SK-N-DZ (cell line): ENCODE results near the gene HMCN2.
A peak's percentile ranks its signal among the peaks of the same experiment; 100 is the strongest.

ENCODE experiments used
- DNase-seq: peaks from one replicate; pipeline ENCODE4 v3.0.0-alpha.2; 2015; ENCODE audit warnings: low spot score

The HMCN2 gene

GRCh38 chr9:130411566-130411915 lies 146.0 kb downstream of the HMCN2 start:
- DNase-seq: no peak

GRCh38 chr9:130414081-130414731 lies 148.6 kb downstream of the HMCN2 start:
- no peak for DNase-seq

GRCh38 chr9:130414910-130415746 lies 149.6 kb downstream of the HMCN2 start:
- peak; percentile 79 for DNase-seq

GRCh38 chr9:130417602-130418001 lies 152.0 kb downstream of the HMCN2 start:
- no peak for DNase-seq

- DNase-seq: no peak
Measured at GRCh38 chr9:130418776-130419175, 153.2 kb downstream of the HMCN2 start.

DNA sequence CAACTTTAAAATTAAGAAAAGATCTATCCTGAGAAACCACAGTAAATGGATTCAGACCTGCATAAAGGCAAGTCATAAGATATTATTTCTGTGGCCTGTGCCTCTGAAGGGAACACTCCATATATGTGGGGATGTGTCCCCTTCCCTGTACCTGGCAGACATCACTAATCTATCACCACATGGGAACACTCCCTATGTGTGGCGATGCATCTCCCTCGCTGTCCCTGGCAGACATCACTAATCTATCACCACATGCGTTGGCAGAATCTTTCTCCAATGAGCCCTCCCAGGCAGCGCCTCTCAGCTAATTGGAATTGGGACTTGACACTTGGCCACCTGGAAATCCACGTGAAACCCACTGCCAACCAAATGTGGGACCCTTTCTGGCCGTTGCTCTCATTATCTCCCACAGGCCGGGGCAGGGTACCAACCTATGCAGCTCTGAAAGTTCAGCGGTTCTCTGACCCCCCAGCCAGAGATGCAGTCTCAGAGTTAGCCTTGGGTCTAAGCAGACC lies 154.0 kb downstream of the HMCN2 start:
- no peak for DNase-seq

DNA sequence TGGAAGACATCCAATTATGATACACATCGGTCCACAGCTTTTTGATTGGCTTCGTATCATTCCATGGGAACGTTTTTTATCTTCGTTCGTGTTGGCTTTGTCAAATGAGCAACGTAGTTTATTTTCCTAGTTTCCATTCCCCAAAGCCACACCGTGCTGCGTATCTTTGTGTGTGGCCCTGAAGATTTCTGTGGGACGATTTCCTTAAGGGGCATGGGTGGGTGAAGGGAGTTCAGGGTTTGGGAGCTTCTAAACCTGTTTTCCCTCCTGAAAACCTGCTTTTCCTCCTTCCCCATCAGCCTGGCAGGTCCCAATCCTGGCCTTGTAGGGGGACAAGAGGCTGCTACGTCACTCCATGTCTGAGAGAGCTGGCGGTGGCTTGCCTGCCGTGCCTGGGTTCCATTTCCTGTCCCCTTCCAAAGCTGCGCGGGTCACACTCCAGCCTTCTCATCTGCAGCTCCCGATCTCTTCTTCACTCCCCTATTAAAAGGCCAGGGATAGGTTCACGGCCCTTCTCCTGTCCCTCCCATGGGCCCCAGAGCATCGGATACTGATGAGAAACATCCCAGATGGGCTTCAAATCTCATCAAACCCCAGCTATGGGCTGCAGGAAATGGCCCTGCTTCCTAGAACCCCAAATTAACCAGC lies 155.7 kb downstream of the HMCN2 start:
- no peak for DNase-seq

DNA sequence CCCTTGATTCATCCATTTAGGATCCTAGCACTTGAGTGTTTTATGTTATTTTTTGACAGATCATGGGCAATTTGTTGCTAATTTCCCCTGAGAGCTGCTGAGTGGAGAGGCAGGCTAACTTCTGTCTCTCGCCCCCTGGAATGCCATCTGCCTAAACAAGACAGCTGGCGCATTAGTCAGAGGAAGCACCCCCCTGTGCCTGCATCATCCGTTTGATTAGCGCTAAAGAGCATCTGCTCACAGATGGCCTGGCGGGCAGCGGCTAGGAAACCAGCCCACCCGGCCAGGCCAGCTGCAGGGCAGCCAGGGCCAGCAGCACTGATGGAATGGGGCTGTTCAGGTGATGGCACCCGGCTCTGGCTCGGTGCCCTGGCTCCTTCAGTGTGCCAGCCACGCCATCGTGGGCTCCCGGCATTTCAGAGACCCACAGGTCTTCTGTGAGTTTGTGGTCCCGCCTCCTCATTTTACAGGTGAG lies 156.3 kb downstream of the HMCN2 start:
- DNase-seq: peak; percentile 98

GRCh38 chr9:130422546-130422945 lies 157.0 kb downstream of the HMCN2 start:
- DNase-seq: no peak

DNA sequence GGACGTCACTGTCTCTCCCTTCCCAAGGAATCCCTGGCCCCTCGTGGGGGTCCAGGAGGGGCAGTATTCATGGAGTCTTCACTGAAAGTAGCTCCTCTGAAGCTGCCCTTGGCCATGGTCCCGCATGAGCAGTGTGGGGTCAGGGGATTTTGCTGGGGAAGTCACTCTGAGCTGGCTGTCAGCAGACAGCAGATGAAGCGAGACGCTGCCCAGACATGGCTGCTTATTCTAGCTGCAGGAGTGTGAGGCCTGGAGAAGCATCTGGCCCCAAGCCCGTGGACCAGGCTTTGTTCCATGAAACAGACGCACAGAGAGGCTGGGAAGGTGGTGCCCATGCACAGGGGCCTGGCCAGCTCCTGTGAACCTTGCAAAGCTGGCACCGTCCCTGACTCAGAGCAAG lies 157.7 kb downstream of the HMCN2 start:
- peak; percentile 84 for DNase-seq

DNA sequence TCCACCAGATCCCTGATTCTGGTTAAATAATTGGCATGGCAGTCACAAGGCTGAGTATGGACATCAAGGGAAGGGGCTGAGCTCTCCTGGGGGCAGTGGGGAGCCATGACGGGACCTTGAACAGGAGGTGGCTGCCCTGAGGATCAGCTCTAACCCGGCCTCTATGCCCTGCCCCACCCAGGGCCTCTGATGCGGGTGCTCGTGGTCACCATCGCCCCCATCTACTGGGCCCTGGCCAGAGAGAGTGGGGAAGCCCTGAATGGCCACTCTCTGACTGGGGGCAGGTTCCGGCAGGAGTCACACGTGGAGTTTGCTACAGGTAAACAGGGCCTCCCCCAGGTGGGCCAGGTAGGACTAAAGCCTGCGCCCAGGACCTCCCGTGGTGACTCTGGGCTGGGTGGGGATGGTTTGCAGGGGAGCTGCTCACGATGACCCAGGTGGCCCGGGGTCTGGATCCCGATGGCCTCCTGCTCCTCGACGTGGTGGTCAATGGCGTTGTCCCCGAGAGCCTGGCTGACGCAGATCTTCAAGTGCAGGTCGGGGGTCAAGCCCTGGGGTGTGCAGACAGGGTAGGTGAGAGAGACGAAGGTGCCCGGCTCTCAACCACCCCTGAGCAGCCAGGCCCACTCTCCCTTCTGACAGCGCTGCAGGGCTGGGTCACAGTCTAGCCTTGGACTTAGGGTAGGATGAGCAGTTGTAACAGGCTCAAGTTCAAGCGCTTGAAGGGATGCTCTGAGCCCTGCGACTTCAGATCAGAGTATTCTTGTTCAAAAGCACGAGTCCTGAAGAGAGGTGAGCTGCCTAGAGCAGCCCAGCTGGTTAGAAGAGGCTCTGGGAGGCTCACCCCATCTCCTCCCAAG lies 159.3 kb downstream of the HMCN2 start:
- no peak for DNase-seq

DNA sequence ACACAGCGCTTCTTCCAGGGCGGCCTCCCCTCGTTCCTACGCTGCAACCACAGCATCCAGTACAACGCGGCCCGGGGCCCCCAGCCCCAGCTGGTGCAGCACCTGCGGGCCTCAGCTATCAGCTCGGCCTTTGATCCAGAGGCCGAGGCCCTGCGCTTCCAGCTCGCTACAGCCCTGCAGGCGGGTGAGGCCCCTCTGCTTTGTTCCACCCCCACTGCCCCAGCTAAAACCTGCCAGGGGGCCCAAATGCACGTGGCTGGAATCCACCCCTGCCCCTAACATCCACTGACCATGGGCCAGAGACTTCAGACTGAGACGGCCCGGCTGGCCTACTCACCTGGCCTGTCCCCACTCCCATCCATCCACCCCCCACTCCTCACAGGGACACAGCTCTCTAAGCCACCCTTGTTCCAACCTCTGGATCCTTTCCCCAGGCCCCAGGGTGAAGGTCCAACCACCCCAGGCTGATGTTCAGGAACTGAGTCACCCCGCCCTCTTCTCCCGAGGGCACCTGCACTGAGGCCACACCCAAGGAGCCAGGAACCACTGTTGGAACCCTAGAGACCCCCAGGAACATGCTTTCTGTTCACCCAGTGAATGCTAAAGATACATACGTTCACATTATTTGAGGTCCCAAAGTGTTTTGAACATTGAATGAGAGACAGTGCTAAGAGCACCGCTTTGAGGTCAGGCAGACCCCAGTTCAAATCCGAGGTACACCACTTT lies 160.3 kb downstream of the HMCN2 start:
- DNase-seq: no peak

DNA sequence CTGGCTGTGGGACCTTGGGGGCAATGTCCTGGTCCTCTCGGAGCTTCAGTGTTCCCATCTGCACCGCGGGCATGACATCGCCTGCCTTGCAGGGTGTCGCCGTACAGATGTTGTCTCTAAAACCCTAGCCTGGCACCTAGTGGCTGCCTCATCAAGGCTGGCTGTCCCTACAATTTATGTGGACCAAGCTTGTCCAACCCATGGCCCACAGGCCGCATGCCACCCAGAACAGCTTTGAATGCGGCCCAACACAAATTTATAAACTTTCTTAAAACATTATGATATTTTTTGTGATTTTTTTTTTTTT lies 160.9 kb downstream of the HMCN2 start:
- DNase-seq: no peak

GRCh38 chr9:130426883-130427282 lies 161.3 kb downstream of the HMCN2 start:
- DNase-seq: no peak

DNA sequence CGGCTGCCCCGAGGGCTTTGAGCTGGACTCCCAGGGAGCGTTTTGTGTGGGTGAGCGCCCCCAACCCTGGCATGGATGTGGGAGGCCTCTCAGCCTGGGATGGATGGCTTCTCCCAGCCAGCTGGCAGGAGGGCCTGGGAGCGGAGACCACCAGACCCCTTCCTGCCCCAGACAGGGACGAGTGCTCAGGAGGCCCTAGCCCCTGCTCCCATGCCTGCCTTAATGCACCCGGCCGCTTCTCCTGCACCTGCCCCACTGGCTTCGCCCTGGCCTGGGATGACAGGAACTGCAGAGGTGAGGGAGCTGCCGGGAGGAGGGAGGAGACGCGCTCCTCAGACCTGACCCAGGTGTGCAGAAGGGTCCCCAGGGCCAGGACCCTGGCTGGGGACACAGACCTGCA lies 161.8 kb downstream of the HMCN2 start:
- DNase-seq: no peak

DNA sequence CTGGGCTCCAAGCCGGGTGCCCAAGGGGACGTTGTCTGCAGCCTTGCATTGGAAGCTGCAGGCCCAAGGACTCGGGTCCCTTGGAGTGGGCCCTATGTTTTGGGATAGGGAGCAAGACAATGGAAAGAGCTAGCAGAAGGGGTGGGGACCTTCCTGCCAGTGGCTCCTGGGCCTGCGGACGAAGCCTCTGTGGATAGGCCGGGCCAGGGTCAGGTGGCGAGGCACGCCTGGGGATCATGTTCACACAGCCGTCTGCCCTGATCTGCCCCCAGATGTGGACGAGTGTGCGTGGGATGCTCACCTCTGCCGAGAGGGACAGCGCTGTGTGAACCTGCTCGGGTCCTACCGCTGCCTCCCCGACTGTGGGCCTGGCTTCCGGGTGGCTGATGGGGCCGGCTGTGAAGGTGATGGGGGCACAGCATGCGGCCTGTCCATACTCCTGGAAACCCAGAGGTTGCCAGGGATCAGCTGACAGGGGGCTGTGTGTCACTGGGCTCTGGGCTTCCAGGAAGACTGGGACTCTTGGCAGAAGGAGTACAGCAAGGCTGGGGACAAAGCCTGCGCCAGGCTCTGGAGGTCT lies 162.6 kb downstream of the HMCN2 start:
- no peak for DNase-seq

- DNase-seq: no peak
Measured at GRCh38 chr9:130429381-130429780, 163.8 kb downstream of the HMCN2 start.

DNA sequence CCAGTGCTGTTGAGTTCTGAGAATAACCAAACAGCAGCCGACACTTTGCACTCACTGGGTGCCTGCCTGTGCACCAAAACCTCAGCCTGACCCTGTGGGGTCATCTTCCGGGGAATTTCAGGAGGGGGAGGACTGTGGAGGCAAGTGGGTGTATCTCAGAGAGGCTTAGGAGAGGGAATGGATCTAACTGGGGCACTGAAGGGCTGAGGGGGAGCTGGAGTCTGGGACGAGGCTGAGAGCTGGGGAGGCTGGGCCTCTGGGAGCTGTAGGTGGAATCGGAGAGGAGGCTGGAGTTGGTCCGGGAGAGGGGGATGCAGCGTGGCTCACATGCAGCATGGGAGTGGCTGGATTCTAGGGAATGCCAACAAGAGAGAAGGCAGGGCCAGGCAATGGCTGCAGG lies 164.3 kb downstream of the HMCN2 start:
- no peak for DNase-seq

DNA sequence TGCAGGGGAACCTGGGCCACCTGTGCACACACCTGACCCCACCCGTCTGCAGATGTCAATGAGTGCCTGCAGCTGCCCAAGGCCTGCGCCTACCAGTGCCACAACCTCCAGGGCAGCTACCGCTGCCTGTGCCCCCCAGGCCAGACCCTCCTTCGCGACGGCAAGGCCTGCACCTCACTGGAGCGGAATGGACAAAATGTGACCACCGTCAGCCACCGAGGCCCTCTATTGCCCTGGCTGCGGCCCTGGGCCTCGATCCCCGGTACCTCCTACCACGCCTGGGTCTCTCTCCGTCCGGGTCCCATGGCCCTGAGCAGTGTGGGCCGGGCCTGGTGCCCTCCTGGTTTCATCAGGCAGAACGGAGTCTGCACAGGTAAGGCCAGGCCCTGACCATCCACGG lies 164.7 kb downstream of the HMCN2 start:
- no peak for DNase-seq

DNA sequence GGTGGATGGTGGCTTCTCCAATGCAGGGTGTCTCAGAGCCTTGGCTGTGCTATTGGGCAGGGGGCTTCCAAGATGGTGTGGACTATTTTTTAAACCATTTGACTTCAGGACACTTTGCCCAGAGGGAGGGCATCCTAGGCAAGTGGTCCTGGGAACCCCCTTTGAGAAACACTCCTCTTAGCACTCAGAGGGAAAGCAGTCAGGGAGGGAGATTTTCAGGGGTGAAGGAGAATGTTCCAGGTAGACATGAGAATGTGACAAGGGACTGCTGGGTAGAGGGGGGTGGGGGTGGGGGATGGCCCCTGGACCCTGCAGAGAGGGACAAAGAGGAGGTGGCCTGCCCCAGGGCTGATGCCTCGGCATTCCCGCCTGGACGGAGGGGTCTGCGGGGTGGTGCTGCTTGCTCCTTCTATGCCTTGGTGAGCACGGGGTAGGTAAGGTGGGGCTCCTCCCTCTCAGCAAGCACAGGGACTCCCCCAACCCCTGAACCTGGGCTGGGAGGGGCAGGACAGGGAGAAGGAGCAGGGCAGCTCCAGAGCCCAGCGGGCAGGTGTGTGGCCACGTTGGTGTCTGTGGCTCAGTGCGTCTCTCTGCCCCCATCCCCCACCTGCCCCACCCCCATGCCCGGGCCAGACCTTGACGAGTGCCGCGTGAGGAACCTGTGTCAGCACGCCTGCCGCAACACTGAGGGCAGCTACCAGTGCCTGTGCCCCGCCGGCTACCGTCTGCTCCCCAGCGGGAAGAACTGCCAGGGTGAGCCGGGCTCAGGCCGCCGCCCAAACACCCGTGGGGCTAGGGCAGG lies 165.4 kb downstream of the HMCN2 start:
- no peak for DNase-seq
